DND-41 (cell line): ENCODE results near the gene DOP1A.

Source experiments
- ATAC-seq: fragments of 200-7000 bp; cut with Tn5 transposase; 3 replicates; pipeline ENCODE4 v1.9.1; 2021; ENCODE audit warnings: low read depth; ENCODE audit not compliant: insufficient read depth
- DNase-seq: peaks from one replicate; pipeline ENCODE4 v3.0.0-alpha.2; 2020
- H2AFZ ChIP-seq: 2 replicates; pipeline ENCODE4 v1.6.0; 2012; ENCODE audit warnings: low read depth, low read length
- H3K27ac ChIP-seq: 2 replicates; pipeline ENCODE4 v1.5.1; 2012; ENCODE audit warnings: low read length, inconsistent platforms
- H3K27me3 ChIP-seq: fragments of 200-600 bp; sonication (generic); 2 replicates; pipeline ENCODE4 v1.6.0; 2012; ENCODE audit warnings: low read length, mild to moderate bottlenecking, inconsistent platforms; ENCODE audit not compliant: insufficient read depth, poor library complexity
- H3K36me3 ChIP-seq: 2 replicates; pipeline ENCODE4 v1.5.1; 2012; ENCODE audit warnings: low read length, inconsistent platforms; ENCODE audit not compliant: insufficient read depth
- H3K4me1 ChIP-seq: 2 replicates; pipeline ENCODE4 v1.5.1; 2012; ENCODE audit warnings: mild to moderate bottlenecking, low read length; ENCODE audit not compliant: insufficient read depth
- H3K4me2 ChIP-seq: 2 replicates; pipeline ENCODE4 v1.6.0; 2012; ENCODE audit warnings: mild to moderate bottlenecking, moderate library complexity, low read length, inconsistent platforms; ENCODE audit not compliant: insufficient read depth
- H3K4me3 ChIP-seq, 2 experiments: fragments of 200-600 bp in 1 of 2; shearing (Covaris generic) in 1 of 2; 2 replicates each; pipeline ENCODE4 v1.5.1; 2012 to 2016; ENCODE audit warnings: inconsistent platforms in 2 of 2, low read length in 2 of 2, mild to moderate bottlenecking in 2 of 2, low read depth in 1 of 2, moderate library complexity in 1 of 2
- H3K79me2 ChIP-seq: 2 replicates; pipeline ENCODE4 v1.6.0; 2012; ENCODE audit warnings: low read length, inconsistent platforms; ENCODE audit not compliant: insufficient read depth
- H3K9ac ChIP-seq: 2 replicates; pipeline ENCODE4 v1.6.0; 2012; ENCODE audit warnings: low read depth, mild to moderate bottlenecking, inconsistent platforms, low read length, moderate library complexity
- H3K9me3 ChIP-seq: 2 replicates; pipeline ENCODE4 v1.5.1; 2012; ENCODE audit warnings: low read length, moderate library complexity, mild to moderate bottlenecking, inconsistent platforms; ENCODE audit not compliant: insufficient read depth, severe bottlenecking
- H4K20me1 ChIP-seq: 2 replicates; pipeline ENCODE4 v1.6.0; 2012; ENCODE audit warnings: low read length; ENCODE audit not compliant: insufficient read depth
- CTCF ChIP-seq: IDR thresholded peaks from 2 replicates; pipeline ENCODE4 v1.5.1; 2012; ENCODE audit warnings: borderline replicate concordance, low read length, moderate library complexity, mild to moderate bottlenecking; ENCODE audit not compliant: poor library complexity, severe bottlenecking; ENCODE audit errors: extremely low read depth
- EZH2 ChIP-seq: IDR thresholded peaks from 3 replicates; pipeline ENCODE4 v1.6.1; 2012; ENCODE audit warnings: borderline replicate concordance, low read depth, mild to moderate bottlenecking, moderate library complexity, low read length, inconsistent platforms; ENCODE audit not compliant: severe bottlenecking

Gene DOP1A

GRCh38 chr6:83092756-83093399, 25.4 kb downstream of the DOP1A start:
- Histone ChIP-seq H4K20me1 (no peaks in the 10 kb centered on the region; the same call in 1 of the 2 replicates), H3K27ac (no peak overlapping the region), H3K4me1 (no peaks in the 10 kb centered on the region), H3K4me3 (no peak overlapping the region), H3K36me3 (no peaks in the 10 kb centered on the region), H3K79me2 (peaks cover 21% of the 10 kb centered on the region; the same call in 1 of the 2 replicates), H3K9me3 (no peaks in the 10 kb centered on the region), H3K27me3 (no peaks in the 10 kb centered on the region), H3K4me2 (no peak overlapping the region), H2AFZ (no peak overlapping the region), H3K9ac (no peak overlapping the region)
- DNase-seq (no peak), ATAC-seq (no peak)
- TF ChIP-seq EZH2: no peak
- no peak for TF ChIP-seq CTCF

GRCh38 chr6:83096791-83097190, 29.3 kb downstream of the DOP1A start:
- no peaks in the 10 kb centered on the region for H3K9me3 ChIP-seq
- 0 out of 2 replicates have a peak, but pooled peaks cover 2% of the 10 kb centered on the region for H4K20me1 ChIP-seq
- no peak overlapping the region for H3K9ac ChIP-seq
- ATAC-seq: no peak
- peaks cover 16% of the 10 kb centered on the region; the same call in 1 of the 2 replicates for H3K79me2 ChIP-seq
- TF ChIP-seq EZH2 (no peak), CTCF (no peak)
- no peak for DNase-seq
- H3K4me3 ChIP-seq: no peak overlapping the region
- H3K27me3 ChIP-seq: no peaks in the 10 kb centered on the region
- H2AFZ ChIP-seq: no peak overlapping the region
- H3K27ac ChIP-seq: no peak overlapping the region
- peaks cover 15% of the 10 kb centered on the region for H3K36me3 ChIP-seq
- no peaks in the 10 kb centered on the region for H3K4me1 ChIP-seq
- no peak overlapping the region for H3K4me2 ChIP-seq

DNA sequence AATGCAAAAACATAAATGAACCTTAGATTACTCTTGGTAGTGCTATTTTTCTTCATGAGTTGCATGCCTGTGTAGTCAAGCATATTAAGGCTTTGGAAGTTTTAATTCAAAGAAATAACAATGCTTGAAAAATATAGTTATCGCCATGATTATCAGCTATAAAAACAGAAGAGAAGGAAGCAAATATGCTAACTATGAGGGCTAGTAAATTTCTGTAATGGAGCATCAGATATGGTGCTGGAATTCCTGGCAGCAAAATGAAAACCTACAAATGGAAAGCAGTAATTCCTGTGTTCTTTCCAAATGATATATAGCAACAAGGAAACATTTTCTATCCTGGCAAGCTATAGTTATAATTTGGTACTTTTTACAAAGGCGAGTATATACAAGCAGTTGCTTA, 29.7 kb downstream of the DOP1A start:
- H3K9ac ChIP-seq: no peak overlapping the region
- H3K4me1 ChIP-seq: no peaks in the 10 kb centered on the region
- no peak overlapping the region for H3K4me2 ChIP-seq
- H3K79me2 ChIP-seq: peaks cover 16% of the 10 kb centered on the region; the same call in 1 of the 2 replicates
- no peak for TF ChIP-seq EZH2
- no peak for TF ChIP-seq CTCF
- H3K4me3 ChIP-seq: no peak overlapping the region
- DNase-seq (no peak), ATAC-seq (no peak)
- no peak overlapping the region for H3K27ac ChIP-seq
- no peak overlapping the region for H2AFZ ChIP-seq
- 0 out of 2 replicates have a peak, but pooled peaks cover 2% of the 10 kb centered on the region for H4K20me1 ChIP-seq
- H3K9me3 ChIP-seq: no peaks in the 10 kb centered on the region
- peaks cover 19% of the 10 kb centered on the region for H3K36me3 ChIP-seq
- H3K27me3 ChIP-seq: no peaks in the 10 kb centered on the region

DNA sequence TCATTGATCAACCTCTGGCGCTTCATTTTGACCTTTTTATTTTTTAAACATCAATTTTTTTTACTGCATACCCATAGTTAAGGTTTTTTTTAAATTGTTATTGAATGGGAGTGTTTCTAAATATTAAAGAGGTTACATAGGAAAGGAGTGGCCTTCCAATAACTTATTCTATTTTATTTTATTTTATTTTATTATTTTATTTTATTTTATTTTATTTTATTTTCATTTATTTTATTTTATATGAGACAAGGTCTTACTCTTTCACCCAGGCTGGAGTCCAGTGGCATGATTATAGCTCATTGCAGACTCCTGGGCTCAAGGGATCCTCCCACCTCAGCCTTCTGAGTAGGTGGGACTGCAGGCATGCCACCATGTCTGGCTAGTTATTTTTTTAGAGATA, 30.2 kb downstream of the DOP1A start:
- Histone ChIP-seq H2AFZ (no peak overlapping the region), H3K4me3 (no peak overlapping the region), H3K9ac (no peak overlapping the region), H3K4me2 (no peak overlapping the region), H3K79me2 (peaks cover 15% of the 10 kb centered on the region; the same call in 1 of the 2 replicates), H3K4me1 (no peaks in the 10 kb centered on the region), H4K20me1 (0 out of 2 replicates have a peak, but pooled peaks cover 2% of the 10 kb centered on the region), H3K9me3 (no peaks in the 10 kb centered on the region), H3K27ac (no peak overlapping the region), H3K36me3 (peaks cover 23% of the 10 kb centered on the region), H3K27me3 (no peaks in the 10 kb centered on the region)
- TF ChIP-seq CTCF: no peak
- TF ChIP-seq EZH2: no peak
- DNase-seq (no peak), ATAC-seq (no peak)
